ENCODE measurements around the gene NGLY1. TPM values are rescaled to one million over a fixed set of nuclear protein-coding genes. Genes with fewer than 3 reads are reported as not detected.

NGLY1 gene
- total RNA-seq, 1 donor: 30.4 TPM

GRCh38 chr3:25723802-25724201 lies 59.4 kb downstream of the NGLY1 start:
- H3K4me3 ChIP-seq (ENCODE audit: low read depth, low read length): no peak overlapping the region
- no peak for TF ChIP-seq CTCF (IDR thresholded peaks at IDR 0.05; ENCODE audit: insufficient read depth, low read length)
- no peak for DNase-seq (ENCODE audit: low read depth)

GRCh38 chr3:25719321-25719720 lies 63.9 kb downstream of the NGLY1 start:
- no peak for DNase-seq (ENCODE audit: low read depth)
- no peak for TF ChIP-seq CTCF (IDR thresholded peaks at IDR 0.05; ENCODE audit: insufficient read depth, low read length)
- H3K4me3 ChIP-seq (ENCODE audit: low read depth, low read length): no peak overlapping the region

- H3K4me3 ChIP-seq (ENCODE audit: low read depth, low read length): no peak overlapping the region
- no peak for DNase-seq (ENCODE audit: low read depth)
- TF ChIP-seq CTCF (IDR thresholded peaks at IDR 0.05; ENCODE audit: insufficient read depth, low read length): no peak
Observed at GRCh38 chr3:25713341-25713985, 69.8 kb downstream of the NGLY1 start.

- no peak for DNase-seq (ENCODE audit: low read depth)
- TF ChIP-seq CTCF (IDR thresholded peaks at IDR 0.05; ENCODE audit: insufficient read depth, low read length): no peak
- no peak overlapping the region for H3K4me3 ChIP-seq (ENCODE audit: low read depth, low read length)
Observed at GRCh38 chr3:25711090-25711489, 72.2 kb downstream of the NGLY1 start.

GRCh38 chr3:25708036-25708435 lies 75.2 kb downstream of the NGLY1 start:
- no peak for TF ChIP-seq CTCF (IDR thresholded peaks at IDR 0.05; ENCODE audit: insufficient read depth, low read length)
- H3K4me3 ChIP-seq (ENCODE audit: low read depth, low read length): no peak overlapping the region
- no peak for DNase-seq (ENCODE audit: low read depth)

GRCh38 chr3:25707268-25707926 lies 75.8 kb downstream of the NGLY1 start:
- TF ChIP-seq CTCF (IDR thresholded peaks at IDR 0.05; ENCODE audit: insufficient read depth, low read length): no peak
- DNase-seq (ENCODE audit: low read depth): no peak
- H3K4me3 ChIP-seq (ENCODE audit: low read depth, low read length): no peak overlapping the region
